K562 (cell line): ENCODE measurements around the gene SLFNL1. TPM values are rescaled to one million over a fixed set of nuclear protein-coding genes. Genes with fewer than 3 reads are reported as not detected.
A peak's percentile ranks its signal among the peaks of the same experiment; 100 is the strongest.

Source experiments
- ETS1 ChIP-seq: conservative IDR thresholded peaks from 2 replicates; pipeline ENCODE4 v1.6.1; 2011; ENCODE audit warnings: low read depth, mild to moderate bottlenecking, low read length; ENCODE audit not compliant: control insufficient read depth
- FIP1L1 ChIP-seq: fragments of 200-400 bp; formaldehyde crosslinking; IDR thresholded peaks from 2 replicates; pipeline ENCODE4 v1.6.1; 2018; ENCODE audit warnings: mild to moderate bottlenecking, low read depth, low read length; ENCODE audit not compliant: poor library complexity, severe bottlenecking
- HINFP ChIP-seq: fragments of 450-650 bp; conservative IDR thresholded peaks from 2 replicates; pipeline ENCODE4 v1.6.1; 2016; ENCODE audit warnings: missing genetic modification characterization, low read depth, mild to moderate bottlenecking, control low read depth, missing compliant biosample characterization
- MAZ ChIP-seq, 2 experiments: fragments of 450-650 bp in 1 of 2; sonication (generic) in 1 of 2; formaldehyde crosslinking; IDR thresholded peaks in 1 of 2; conservative IDR thresholded peaks in 1 of 2; 2 replicates each; pipeline versions ENCODE4 v1.4.0 to v1.5.0; 2020; ENCODE audit warnings: mild to moderate bottlenecking in 1 of 2, missing genetic modification reagents in 1 of 2
- MECOM ChIP-seq: fragments of 250-450 bp; sonication (Bioruptor Pico); IDR thresholded peaks from 2 replicates; pipeline ENCODE4 v1.8.0; 2022; ENCODE audit warnings: inconsistent platforms
- RFX7 ChIP-seq: fragments of 250-450 bp; sonication (Bioruptor Pico); IDR thresholded peaks from 2 replicates; pipeline ENCODE4 v1.5.1; 2021; ENCODE audit warnings: mild to moderate bottlenecking
- SAP30 ChIP-seq: fragments of 200-600 bp; sonication (generic); IDR thresholded peaks from 2 replicates; pipeline ENCODE4 v1.6.1; 2012; ENCODE audit warnings: borderline replicate concordance, low read depth, mild to moderate bottlenecking, moderate library complexity, low read length, control low read depth, inconsistent platforms; ENCODE audit not compliant: insufficient read depth, poor library complexity, severe bottlenecking
- SETDB1 ChIP-seq: IDR thresholded peaks from one replicate; pipeline ENCODE4 v1.6.1; 2012; ENCODE audit warnings: low read length, control low read depth, inconsistent platforms
- TRIM24 ChIP-seq, 2 experiments: fragments of 450-650 bp; IDR thresholded peaks; 2 replicates each; pipeline ENCODE4 v1.6.1; 2016
- ZNF175 ChIP-seq: fragments of 200-800 bp; sonication (Bioruptor generic); IDR thresholded peaks from 2 replicates; pipeline ENCODE4 v1.6.1; 2016; ENCODE audit warnings: low read depth, mild to moderate bottlenecking, missing genetic modification characterization, missing compliant biosample characterization
- ZNF217 ChIP-seq: sonication (generic); formaldehyde crosslinking; IDR thresholded peaks from 2 replicates; pipeline ENCODE4 v1.8.0; 2022; ENCODE audit warnings: mild to moderate bottlenecking, missing genetic modification reagents
- ZNF318 ChIP-seq, 2 experiments: fragments of 450-650 bp; IDR thresholded peaks; 2 replicates each; pipeline ENCODE4 v1.6.1; 2016; ENCODE audit warnings: mild to moderate bottlenecking in 2 of 2, borderline replicate concordance in 1 of 2, low read depth in 1 of 2, moderate library complexity in 1 of 2
- polyA plus RNA-seq, 8 experiments: library from polyadenylated mRNA; depleted of rRNA in 4 of 8; stranded (reverse) in 5 of 8; unstranded in 3 of 8; fragments of >200 nt; fragmentation: Nextera tagmentation in 2 of 8; fragmentation: Illumina TruSeq in 1 of 8; extraction: Ambion mirVana in 2 of 8; extraction: Trizol in 1 of 8; gene quantifications; 2 replicates each; pipeline versions ENCODE4 v1.2.1 to v1.2.3, GENCODE V29; 2011 to 2014; ENCODE audit warnings: inconsistent platforms in 1 of 8, missing spikeins in 1 of 8
- total RNA-seq, 7 experiments: library from RNA; depleted of rRNA in 6 of 7; stranded (reverse); fragments of >200 nt in 6 of 7; fragmentation: Illumina TruSeq in 2 of 7; extraction: Trizol in 2 of 7; gene quantifications; 2 replicates each; pipeline versions ENCODE4 v1.2.1 to v1.2.3, GENCODE V29; 2011 to 2021; ENCODE audit warnings: low replicate concordance in 1 of 7
- TF ChIP-seq, protein P1 (sequence below): sonication (generic); formaldehyde crosslinking; IDR thresholded peaks from 2 replicates; pipeline ENCODE4 v1.4.0; 2020; ENCODE audit warnings: mild to moderate bottlenecking, missing genetic modification reagents

The SLFNL1 gene
- total and polyA plus RNA-seq, 9 of the 15 experiments (the other 6 are each of a cell fraction or from before 2014, with no cell fraction given), result 0.05 to 0.14 (median 0.06) TPM; not detected in 5

GRCh38 chr1:40980068-40980452 is 41.5 kb downstream of the SLFNL1 start (continued):
- no peak for TF ChIP-seq ZNF318 (IDR thresholded peaks at IDR 0.05; ENCODE audit: borderline replicate concordance in 1 of 2, low read depth in 1 of 2)
- TF ChIP-seq HINFP (tag), result no peak
- no peak; a peak in 1 of 4 replicates for TF ChIP-seq MAZ (CRISPR knock-in tag; conservative IDR thresholded peaks at IDR 0.05 in 1 of 2, IDR thresholded peaks at IDR 0.05 in 1 of 2)
- TF ChIP-seq MECOM (CRISPR knock-in tag), result no peak
- TF ChIP-seq SAP30, result peak; percentile 71
- TF ChIP-seq ZNF175, result no peak
- no peak for TF ChIP-seq RFX7 (CRISPR knock-in tag)
- TF ChIP-seq ZNF217 (CRISPR knock-in tag), result no peak
- TF ChIP-seq, protein P1, sequence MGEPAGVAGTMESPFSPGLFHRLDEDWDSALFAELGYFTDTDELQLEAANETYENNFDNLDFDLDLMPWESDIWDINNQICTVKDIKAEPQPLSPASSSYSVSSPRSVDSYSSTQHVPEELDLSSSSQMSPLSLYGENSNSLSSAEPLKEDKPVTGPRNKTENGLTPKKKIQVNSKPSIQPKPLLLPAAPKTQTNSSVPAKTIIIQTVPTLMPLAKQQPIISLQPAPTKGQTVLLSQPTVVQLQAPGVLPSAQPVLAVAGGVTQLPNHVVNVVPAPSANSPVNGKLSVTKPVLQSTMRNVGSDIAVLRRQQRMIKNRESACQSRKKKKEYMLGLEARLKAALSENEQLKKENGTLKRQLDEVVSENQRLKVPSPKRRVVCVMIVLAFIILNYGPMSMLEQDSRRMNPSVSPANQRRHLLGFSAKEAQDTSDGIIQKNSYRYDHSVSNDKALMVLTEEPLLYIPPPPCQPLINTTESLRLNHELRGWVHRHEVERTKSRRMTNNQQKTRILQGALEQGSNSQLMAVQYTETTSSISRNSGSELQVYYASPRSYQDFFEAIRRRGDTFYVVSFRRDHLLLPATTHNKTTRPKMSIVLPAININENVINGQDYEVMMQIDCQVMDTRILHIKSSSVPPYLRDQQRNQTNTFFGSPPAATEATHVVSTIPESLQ (CRISPR knock-in tag), result no peak
- no peak for TF ChIP-seq TRIM24 (IDR thresholded peaks at IDR 0.05)
- no peak for TF ChIP-seq SETDB1
- peak; percentile 70 for TF ChIP-seq ETS1
- peak; percentile 44 for TF ChIP-seq FIP1L1
